GM10266 (cell line): ENCODE data around the gene RAD51.

ENCODE experiments used
- DNase-seq: peaks from one replicate; pipeline ENCODE4 v3.0.0; 2012; ENCODE audit errors: extremely low spot score
- TF ChIP-seq, protein P1 (sequence below): IDR thresholded peaks from 2 replicates; pipeline ENCODE4 v1.5.1; 2012; ENCODE audit warnings: mild to moderate bottlenecking, low read depth; ENCODE audit not compliant: control insufficient read depth, insufficient read depth; ENCODE audit errors: missing control alignments

Gene RAD51

DNA sequence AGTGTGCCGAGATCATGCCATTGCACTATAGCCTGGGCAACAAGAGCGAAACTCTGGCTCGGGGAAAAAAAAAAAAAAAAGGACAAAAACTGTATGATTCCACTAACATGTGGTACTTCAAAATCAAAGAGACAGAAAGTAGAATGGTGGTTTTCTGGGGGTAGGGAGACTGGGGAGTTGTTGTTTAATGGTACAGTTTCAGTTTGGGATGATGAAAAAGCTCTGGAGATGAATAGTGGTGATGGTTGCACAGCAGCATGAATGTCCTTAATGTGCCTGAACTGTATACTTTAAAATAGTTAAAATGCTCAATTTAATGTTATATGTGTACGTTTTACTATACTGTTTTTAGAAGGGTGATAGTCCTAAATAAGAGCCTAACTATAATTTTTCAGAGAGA is 27.4 kb downstream of the RAD51 start:
- DNase-seq, result no peak
- TF ChIP-seq, protein P1, sequence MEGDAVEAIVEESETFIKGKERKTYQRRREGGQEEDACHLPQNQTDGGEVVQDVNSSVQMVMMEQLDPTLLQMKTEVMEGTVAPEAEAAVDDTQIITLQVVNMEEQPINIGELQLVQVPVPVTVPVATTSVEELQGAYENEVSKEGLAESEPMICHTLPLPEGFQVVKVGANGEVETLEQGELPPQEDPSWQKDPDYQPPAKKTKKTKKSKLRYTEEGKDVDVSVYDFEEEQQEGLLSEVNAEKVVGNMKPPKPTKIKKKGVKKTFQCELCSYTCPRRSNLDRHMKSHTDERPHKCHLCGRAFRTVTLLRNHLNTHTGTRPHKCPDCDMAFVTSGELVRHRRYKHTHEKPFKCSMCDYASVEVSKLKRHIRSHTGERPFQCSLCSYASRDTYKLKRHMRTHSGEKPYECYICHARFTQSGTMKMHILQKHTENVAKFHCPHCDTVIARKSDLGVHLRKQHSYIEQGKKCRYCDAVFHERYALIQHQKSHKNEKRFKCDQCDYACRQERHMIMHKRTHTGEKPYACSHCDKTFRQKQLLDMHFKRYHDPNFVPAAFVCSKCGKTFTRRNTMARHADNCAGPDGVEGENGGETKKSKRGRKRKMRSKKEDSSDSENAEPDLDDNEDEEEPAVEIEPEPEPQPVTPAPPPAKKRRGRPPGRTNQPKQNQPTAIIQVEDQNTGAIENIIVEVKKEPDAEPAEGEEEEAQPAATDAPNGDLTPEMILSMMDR, result no peak

DNA sequence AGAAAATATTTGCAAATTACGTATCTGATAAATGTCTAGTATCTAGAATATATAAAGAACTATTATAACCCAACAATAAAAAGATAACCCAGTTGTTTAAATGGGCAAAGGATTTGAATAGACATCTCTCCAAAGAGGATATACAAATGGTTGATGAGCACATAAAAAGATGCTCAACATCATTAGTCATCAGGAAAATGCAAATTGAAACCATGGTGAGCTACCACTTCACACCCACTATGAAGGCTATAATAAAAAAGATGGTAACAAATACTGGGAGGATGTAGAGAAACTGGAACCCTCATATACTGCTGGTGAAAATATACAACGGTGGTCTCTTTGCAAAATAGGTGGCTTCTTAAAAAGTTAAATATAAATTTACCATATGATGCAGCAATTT is 28.0 kb downstream of the RAD51 start:
- TF ChIP-seq, protein P1, result no peak
- DNase-seq, result no peak

DNA sequence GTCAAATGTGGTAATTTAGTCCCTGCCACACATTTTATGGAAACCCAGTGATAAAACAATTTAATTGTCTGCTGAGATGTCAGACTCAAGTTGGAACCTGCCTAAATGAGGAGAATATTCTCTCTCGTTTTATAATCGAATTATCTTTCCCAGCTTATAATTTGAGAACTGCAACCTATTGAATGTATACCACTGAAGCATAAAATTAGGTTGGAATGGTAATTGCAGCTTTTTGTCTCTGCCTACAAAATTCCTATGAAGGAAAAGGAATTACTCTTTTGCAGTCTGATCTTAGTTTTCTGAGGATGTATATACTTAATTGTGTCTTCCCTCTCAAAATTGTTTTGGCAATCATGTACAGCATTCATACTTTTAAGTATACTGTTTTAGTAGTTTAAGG is 28.9 kb downstream of the RAD51 start:
- TF ChIP-seq, protein P1, result no peak
- DNase-seq, result no peak

DNA sequence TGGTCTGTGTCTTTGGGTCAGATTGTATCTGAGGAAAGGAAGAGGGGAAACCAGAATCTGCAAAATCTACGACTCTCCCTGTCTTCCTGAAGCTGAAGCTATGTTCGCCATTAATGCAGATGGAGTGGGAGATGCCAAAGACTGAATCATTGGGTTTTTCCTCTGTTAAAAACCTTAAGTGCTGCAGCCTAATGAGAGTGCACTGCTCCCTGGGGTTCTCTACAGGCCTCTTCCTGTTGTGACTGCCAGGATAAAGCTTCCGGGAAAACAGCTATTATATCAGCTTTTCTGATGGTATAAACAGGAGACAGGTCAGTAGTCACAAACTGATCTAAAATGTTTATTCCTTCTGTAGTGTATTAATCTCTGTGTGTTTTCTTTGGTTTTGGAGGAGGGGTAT is 36.1 kb downstream of the RAD51 start:
- TF ChIP-seq, protein P1, result no peak
- no peak for DNase-seq

DNA sequence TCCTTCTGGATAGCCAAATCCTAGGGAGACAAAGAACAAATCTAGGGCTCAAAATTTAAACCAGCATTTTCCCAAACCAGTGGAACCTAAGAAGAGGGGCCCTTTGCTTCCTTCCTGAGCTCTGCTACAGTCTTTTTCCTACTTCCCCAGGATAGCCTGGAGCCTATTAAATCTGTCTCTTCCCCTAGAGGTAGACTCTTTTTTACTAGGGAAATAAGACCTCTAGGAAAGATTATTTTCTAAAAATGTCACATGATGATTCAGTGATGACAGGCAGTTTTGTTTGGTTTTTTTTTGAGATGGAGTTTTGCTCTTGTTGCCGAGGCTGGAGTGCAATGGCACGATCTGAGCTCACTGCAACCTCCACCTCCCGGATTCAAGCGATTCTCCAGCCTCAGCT is 41.6 kb downstream of the RAD51 start:
- DNase-seq, result no peak
- TF ChIP-seq, protein P1, result no peak

DNA sequence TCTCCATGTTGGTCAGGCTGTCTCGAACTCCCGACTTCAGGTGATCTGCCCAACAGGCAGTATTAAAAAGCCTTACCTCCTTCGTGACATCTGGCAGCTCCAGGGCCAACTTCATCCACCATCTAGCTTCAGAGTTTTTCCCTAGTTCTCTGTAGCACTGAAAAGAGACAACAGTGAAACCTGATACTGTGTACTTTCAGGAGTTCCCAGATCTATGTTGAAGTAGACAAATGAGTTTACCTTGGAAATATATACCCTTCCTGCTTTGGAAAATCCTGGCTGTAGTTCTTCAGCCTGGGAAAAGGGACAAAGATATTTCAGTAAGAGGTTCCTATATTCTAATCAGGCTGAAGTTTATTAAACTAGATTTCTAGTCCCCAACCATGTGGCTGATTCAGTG is 42.1 kb downstream of the RAD51 start:
- TF ChIP-seq, protein P1, result no peak
- DNase-seq, result no peak

DNA sequence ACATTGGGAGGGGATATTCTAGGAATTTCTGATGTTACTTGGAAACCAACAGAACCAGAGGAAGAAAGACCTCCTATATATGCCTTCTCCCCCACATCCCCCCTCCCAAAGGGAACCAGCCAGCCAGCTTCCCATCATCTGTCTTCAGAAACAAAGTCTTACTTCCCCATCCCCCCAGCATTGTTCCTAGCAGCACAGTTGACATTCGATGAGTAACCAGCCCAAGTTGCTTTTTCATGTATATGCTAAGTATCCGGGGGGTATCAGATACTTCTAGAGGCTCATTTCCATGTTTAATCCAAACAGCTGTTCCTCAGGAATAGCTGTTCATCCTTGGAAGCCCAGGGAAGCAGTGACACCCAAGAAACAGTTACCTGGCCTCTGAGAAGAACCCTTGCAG is 44.1 kb downstream of the RAD51 start:
- TF ChIP-seq, protein P1, result no peak
- DNase-seq, result no peak
